Measurements from ENCODE around the gene ESM1.

DNA sequence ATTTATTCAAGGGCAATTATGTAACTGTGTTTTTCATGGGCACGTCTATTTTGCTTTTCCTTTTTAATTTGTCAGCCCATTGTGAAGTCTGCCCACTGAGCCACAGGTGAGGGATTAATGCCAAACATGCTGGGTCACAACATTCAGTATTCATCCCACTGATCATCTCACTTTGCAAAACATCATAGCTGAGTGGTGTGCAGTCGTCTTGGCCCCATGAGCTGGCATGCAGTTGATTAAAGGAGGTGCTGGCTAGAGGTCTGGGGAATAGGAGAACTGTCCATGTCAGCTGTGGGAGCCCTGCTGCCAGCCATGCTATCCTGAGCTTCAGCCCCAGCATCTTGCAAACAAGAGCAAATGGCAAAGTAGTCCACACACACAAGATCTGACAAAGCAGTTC lies 11.7 kb upstream of the ESM1 start:
- no peak for TF ChIP-seq FOXA1 (IDR thresholded peaks at IDR 0.05)
- TF ChIP-seq, protein P1, sequence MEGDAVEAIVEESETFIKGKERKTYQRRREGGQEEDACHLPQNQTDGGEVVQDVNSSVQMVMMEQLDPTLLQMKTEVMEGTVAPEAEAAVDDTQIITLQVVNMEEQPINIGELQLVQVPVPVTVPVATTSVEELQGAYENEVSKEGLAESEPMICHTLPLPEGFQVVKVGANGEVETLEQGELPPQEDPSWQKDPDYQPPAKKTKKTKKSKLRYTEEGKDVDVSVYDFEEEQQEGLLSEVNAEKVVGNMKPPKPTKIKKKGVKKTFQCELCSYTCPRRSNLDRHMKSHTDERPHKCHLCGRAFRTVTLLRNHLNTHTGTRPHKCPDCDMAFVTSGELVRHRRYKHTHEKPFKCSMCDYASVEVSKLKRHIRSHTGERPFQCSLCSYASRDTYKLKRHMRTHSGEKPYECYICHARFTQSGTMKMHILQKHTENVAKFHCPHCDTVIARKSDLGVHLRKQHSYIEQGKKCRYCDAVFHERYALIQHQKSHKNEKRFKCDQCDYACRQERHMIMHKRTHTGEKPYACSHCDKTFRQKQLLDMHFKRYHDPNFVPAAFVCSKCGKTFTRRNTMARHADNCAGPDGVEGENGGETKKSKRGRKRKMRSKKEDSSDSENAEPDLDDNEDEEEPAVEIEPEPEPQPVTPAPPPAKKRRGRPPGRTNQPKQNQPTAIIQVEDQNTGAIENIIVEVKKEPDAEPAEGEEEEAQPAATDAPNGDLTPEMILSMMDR (IDR thresholded peaks at IDR 0.05; ENCODE audit: low read depth, low read length, missing input control): no peak
- no peak for TF ChIP-seq TAF1 (conservative IDR thresholded peaks at IDR 0.05)

Data from liver (tissue), 3 donors.